ENCODE measurements around the gene ATXN2.
"Not testable (repeated sequence)": the region's sequence is repeated elsewhere in the genome, so short reads cannot be mapped to it uniquely, and the experiment has no call there.

ATXN2 gene

GRCh38 chr12:111507258-111507657, 91.9 kb downstream of the ATXN2 start:
- not testable (repeated sequence) for DNase-seq (ENCODE audit: low read depth in 2 of 2, low spot score in 1 of 2)

GRCh38 chr12:111506260-111506659, 92.9 kb downstream of the ATXN2 start:
- DNase-seq (ENCODE audit: low read depth in 2 of 2, low spot score in 1 of 2), result no peak

GRCh38 chr12:111505601-111506036, 93.5 kb downstream of the ATXN2 start:
- DNase-seq (ENCODE audit: low read depth in 2 of 2, low spot score in 1 of 2), result no peak

- DNase-seq (ENCODE audit: low read depth in 2 of 2, low spot score in 1 of 2), result no peak
Measured at GRCh38 chr12:111503116-111503515, 96.0 kb downstream of the ATXN2 start.

GRCh38 chr12:111494676-111495075, 104.4 kb downstream of the ATXN2 start:
- no peak for DNase-seq (ENCODE audit: low read depth in 2 of 2, low spot score in 1 of 2)

- not testable (repeated sequence) for DNase-seq (ENCODE audit: low read depth in 2 of 2, low spot score in 1 of 2)
Measured at GRCh38 chr12:111492979-111493378, 106.1 kb downstream of the ATXN2 start.

GRCh38 chr12:111488798-111489197, 110.3 kb downstream of the ATXN2 start:
- no peak for DNase-seq (ENCODE audit: low read depth in 2 of 2, low spot score in 1 of 2)

- no peak for DNase-seq (ENCODE audit: low read depth in 2 of 2, low spot score in 1 of 2)
Measured at GRCh38 chr12:111488271-111488670, 110.8 kb downstream of the ATXN2 start.

- no peak for DNase-seq (ENCODE audit: low read depth in 2 of 2, low spot score in 1 of 2)
Measured at GRCh38 chr12:111482462-111482861, 116.7 kb downstream of the ATXN2 start.

- no peak for DNase-seq (ENCODE audit: low read depth in 2 of 2, low spot score in 1 of 2)
Measured at GRCh38 chr12:111471236-111471635, 127.9 kb downstream of the ATXN2 start.

- DNase-seq (ENCODE audit: low read depth in 2 of 2, low spot score in 1 of 2), result no peak
Measured at GRCh38 chr12:111469401-111469800, 129.7 kb downstream of the ATXN2 start.

- no peak for DNase-seq (ENCODE audit: low read depth in 2 of 2, low spot score in 1 of 2)
Measured at GRCh38 chr12:111467857-111468241, 131.3 kb downstream of the ATXN2 start.

- no peak for DNase-seq (ENCODE audit: low read depth in 2 of 2, low spot score in 1 of 2)
Measured at GRCh38 chr12:111467092-111467856, 131.8 kb downstream of the ATXN2 start.

- no peak for DNase-seq (ENCODE audit: low read depth in 2 of 2, low spot score in 1 of 2)
Measured at GRCh38 chr12:111462210-111462769, 136.8 kb downstream of the ATXN2 start.

GRCh38 chr12:111460111-111460510, 139.0 kb downstream of the ATXN2 start:
- not testable (repeated sequence) for DNase-seq (ENCODE audit: low read depth in 2 of 2, low spot score in 1 of 2)

GRCh38 chr12:111458546-111459172, 140.5 kb downstream of the ATXN2 start:
- DNase-seq (ENCODE audit: low read depth in 2 of 2, low spot score in 1 of 2), result no peak

GRCh38 chr12:111457577-111457976, 141.5 kb downstream of the ATXN2 start:
- DNase-seq (ENCODE audit: low read depth in 2 of 2, low spot score in 1 of 2), result no peak

GRCh38 chr12:111457071-111457470, 142.0 kb downstream of the ATXN2 start:
- no peak for DNase-seq (ENCODE audit: low read depth in 2 of 2, low spot score in 1 of 2)

- DNase-seq (ENCODE audit: low read depth in 2 of 2, low spot score in 1 of 2), result no peak
Measured at GRCh38 chr12:111455448-111456320, 143.4 kb downstream of the ATXN2 start.

GRCh38 chr12:111454716-111455447, 144.2 kb downstream of the ATXN2 start:
- DNase-seq (ENCODE audit: low read depth in 2 of 2, low spot score in 1 of 2), result no peak

- DNase-seq (ENCODE audit: low read depth in 2 of 2, low spot score in 1 of 2), result no peak
Measured at GRCh38 chr12:111454311-111454710, 144.8 kb downstream of the ATXN2 start.
